IPS DF 6.9 (cell line): ENCODE data around the gene SCFD2.
"Not testable (repeated sequence)": the region's sequence is repeated elsewhere in the genome, so short reads cannot be mapped to it uniquely, and the experiment has no call there.

Experiments
- DNase-seq: peaks from one replicate; pipeline ENCODE4 v3.0.0-alpha.2; 2013; ENCODE audit warnings: low read depth, low spot score
- H3K27ac ChIP-seq: one replicate; pipeline ENCODE4 v1.5.1; 2013; ENCODE audit warnings: low read length, control low read depth
- H3K27me3 ChIP-seq: 2 replicates; pipeline ENCODE4 v1.6.1; 2013; ENCODE audit warnings: mild to moderate bottlenecking, low read length; ENCODE audit not compliant: control insufficient read depth, insufficient read depth
- H3K36me3 ChIP-seq: 2 replicates; pipeline ENCODE4 v1.6.1; 2013; ENCODE audit warnings: low read length; ENCODE audit not compliant: control insufficient read depth, insufficient read depth
- H3K4me1 ChIP-seq: 2 replicates; pipeline ENCODE4 v1.6.1; 2013; ENCODE audit warnings: low read length; ENCODE audit not compliant: control insufficient read depth, insufficient read depth
- H3K4me3 ChIP-seq: 2 replicates; pipeline ENCODE4 v1.5.1; 2013; ENCODE audit warnings: mild to moderate bottlenecking, low read length
- H3K9me3 ChIP-seq: 2 replicates; pipeline ENCODE4 v1.6.1; 2013; ENCODE audit warnings: low read length, inconsistent platforms; ENCODE audit not compliant: control insufficient read depth, insufficient read depth
- WGBS: extraction: QIAGEN DNeasy Blood & Tissue Kit; methylation state at CpG from one replicate; pipeline ENCODE4 v1.1.7; 2013; ENCODE audit warnings: mixed read lengths, missing lambda C conversion rate; ENCODE audit not compliant: insufficient read length, insufficient coverage; 5-methylcytosine and 5-hydroxymethylcytosine counted together

SCFD2 gene

DNA sequence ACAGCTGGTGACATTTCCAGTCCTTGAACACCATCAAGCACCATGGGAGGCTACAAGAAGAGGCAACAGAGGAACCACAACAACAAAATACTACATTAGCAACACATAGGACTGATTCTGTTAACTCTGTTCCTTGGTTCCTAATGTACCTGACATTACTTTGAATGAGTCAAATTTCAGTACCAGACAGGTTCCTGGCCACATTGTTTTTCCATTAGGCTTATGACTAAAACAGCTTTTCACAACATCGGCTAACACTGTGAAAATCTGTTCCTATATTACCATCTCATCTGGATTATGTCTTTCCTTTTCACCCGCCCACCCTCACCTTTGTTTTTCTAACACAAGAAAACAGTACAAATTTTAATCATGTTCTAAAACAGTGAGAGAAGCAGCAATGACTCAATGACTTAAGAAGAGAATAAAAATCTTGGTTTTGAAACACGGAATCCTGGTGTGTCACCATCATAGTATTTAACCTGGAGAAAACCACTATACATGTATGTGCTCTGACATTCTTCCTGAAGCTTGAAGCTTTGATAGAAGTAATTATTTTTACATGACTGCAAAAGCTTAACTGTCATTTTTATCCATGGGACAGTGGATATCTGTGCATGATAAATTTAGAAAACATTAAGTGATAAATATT lies 143.9 kb downstream of the SCFD2 start:
- Histone ChIP-seq H3K9me3 (no peaks in the 10 kb centered on the region; the same call in 1 of the 2 replicates), H3K36me3 (no peaks in the 10 kb centered on the region), H3K4me3 (no peak overlapping the region), H3K27me3 (peaks cover 1% of the 10 kb centered on the region; the same call in 1 of the 2 replicates), H3K27ac (no peak overlapping the region), H3K4me1 (no peaks in the 10 kb centered on the region)
- WGBS: no CpG with 5 or more reads among the region's 3 CpGs
- no peak for DNase-seq

GRCh38 chr4:53219148-53219547 lies 146.7 kb downstream of the SCFD2 start:
- H3K4me1 ChIP-seq, H3K36me3 ChIP-seq, H3K27me3 ChIP-seq, H3K27ac ChIP-seq, H3K4me3 ChIP-seq, DNase-seq, H3K9me3 ChIP-seq: not testable (repeated sequence)
- no CpG with 5 or more reads among the region's 16 CpGs for WGBS

GRCh38 chr4:53208753-53209152 lies 157.1 kb downstream of the SCFD2 start:
- no peaks in the 10 kb centered on the region for H3K27me3 ChIP-seq
- no CpG with 5 or more reads among the region's 3 CpGs for WGBS
- no peaks in the 10 kb centered on the region for H3K36me3 ChIP-seq
- H3K4me1 ChIP-seq: peaks cover 2% of the 10 kb centered on the region; the same call in 1 of the 2 replicates
- no peak for DNase-seq
- no peaks in the 10 kb centered on the region for H3K9me3 ChIP-seq
- no peak overlapping the region for H3K27ac ChIP-seq
- no peak overlapping the region for H3K4me3 ChIP-seq

GRCh38 chr4:53205970-53206369 lies 159.9 kb downstream of the SCFD2 start:
- no peak overlapping the region for H3K4me3 ChIP-seq
- no peaks in the 10 kb centered on the region for H3K27me3 ChIP-seq
- H3K4me1 ChIP-seq: peaks cover 2% of the 10 kb centered on the region; the same call in 1 of the 2 replicates
- no peak overlapping the region for H3K27ac ChIP-seq
- no peaks in the 10 kb centered on the region for H3K36me3 ChIP-seq
- no peaks in the 10 kb centered on the region for H3K9me3 ChIP-seq
- no peak for DNase-seq

DNA sequence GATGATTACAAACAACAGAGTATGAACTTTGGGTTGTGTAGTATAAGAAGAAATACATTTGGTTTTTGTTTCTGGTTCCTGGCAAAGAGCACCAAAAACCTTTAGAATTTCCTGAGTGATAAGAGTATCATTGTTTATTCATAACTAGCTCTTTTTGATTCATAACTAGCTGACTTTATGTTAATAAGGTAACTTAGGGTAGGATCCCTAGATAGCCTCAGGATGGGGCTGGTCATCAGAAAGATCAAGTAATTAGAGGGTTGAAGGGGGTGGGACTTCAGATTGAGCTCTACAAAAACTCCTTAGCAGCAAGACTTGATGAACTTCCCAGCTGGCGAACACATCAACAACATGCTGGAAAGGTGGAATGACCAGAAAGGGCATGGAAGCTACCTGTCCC lies 166.5 kb downstream of the SCFD2 start:
- no peak overlapping the region for H3K4me3 ChIP-seq
- H3K27me3 ChIP-seq: no peaks in the 10 kb centered on the region
- H3K4me1 ChIP-seq: no peaks in the 10 kb centered on the region
- H3K27ac ChIP-seq: no peak overlapping the region
- no CpG with 5 or more reads among the region's 1 CpG for WGBS
- H3K9me3 ChIP-seq: no peaks in the 10 kb centered on the region
- H3K36me3 ChIP-seq: no peaks in the 10 kb centered on the region
- DNase-seq: no peak

DNA sequence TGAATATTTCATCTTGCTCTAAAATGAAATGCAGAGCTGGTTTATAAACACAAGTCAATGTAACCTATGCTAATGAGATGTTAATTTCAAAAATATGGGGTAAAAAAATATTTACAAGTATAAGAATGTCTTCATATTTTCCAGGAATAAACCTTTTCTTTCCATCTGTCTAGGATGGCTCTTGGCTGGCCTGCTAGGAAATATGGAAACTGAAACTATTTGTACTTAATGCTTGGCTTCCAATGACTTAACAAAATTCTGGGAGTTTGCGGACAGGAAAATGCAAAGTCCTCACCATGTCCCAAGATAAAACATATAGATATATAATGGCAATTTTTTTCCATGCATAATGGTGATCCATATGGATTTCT lies 168.1 kb downstream of the SCFD2 start:
- no peaks in the 10 kb centered on the region for H3K4me1 ChIP-seq
- H3K27me3 ChIP-seq: no peaks in the 10 kb centered on the region
- no peak for DNase-seq
- H3K4me3 ChIP-seq: no peak overlapping the region
- no CpG with 5 or more reads among the region's 1 CpG for WGBS
- H3K9me3 ChIP-seq: no peaks in the 10 kb centered on the region
- no peaks in the 10 kb centered on the region for H3K36me3 ChIP-seq
- H3K27ac ChIP-seq: no peak overlapping the region

- H3K27ac ChIP-seq: no peak overlapping the region
- no peaks in the 10 kb centered on the region for H3K9me3 ChIP-seq
- H3K36me3 ChIP-seq: no peaks in the 10 kb centered on the region
- no peak overlapping the region for H3K4me3 ChIP-seq
- peak; percentile 31 for DNase-seq
- no CpG with 5 or more reads among the region's 4 CpGs for WGBS
- H3K4me1 ChIP-seq: no peaks in the 10 kb centered on the region
- H3K27me3 ChIP-seq: no peaks in the 10 kb centered on the region
Measured at GRCh38 chr4:53196882-53197771, 168.7 kb downstream of the SCFD2 start.

DNA sequence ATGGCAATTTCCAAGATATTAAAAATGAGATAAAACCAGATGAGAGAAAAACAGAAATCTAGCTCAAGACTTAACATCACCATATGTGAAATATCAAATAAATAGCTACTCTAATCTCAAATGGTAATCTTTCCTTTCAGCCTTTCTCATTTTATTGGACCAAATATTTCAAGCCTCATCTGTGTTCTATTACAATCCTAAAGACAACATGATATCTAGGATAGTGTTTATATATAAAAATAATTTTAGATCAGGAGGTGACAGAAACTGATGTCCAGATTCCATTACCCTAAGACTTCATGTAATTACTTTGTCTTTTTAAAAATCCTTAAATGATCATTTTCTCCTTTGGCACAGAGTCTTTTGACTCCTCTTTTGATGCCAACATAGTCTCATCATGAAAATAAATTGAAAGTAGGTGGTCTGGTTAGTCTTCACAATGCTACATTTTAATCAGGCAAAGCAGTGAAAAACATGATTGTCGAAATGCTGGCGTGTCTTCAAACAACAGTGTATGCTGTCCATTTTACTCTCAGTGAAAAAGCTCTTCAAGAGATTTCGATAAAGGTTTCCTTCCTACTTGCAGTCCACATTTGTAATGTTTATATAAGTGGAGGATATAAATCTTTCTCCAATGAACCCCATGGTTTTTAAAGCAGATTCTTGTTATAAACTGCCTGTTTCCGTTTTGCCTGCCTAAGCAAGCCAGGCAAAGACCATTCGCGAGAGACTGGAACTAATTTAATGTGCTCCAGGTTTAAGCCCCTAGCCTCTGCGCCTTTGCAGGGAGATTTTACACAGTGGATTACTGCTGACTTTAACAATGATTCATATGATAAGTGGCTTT lies 169.8 kb downstream of the SCFD2 start:
- Histone ChIP-seq H3K27ac (no peak overlapping the region), H3K4me1 (no peaks in the 10 kb centered on the region), H3K27me3 (no peaks in the 10 kb centered on the region), H3K4me3 (no peak overlapping the region), H3K9me3 (no peaks in the 10 kb centered on the region), H3K36me3 (no peaks in the 10 kb centered on the region)
- WGBS: no CpG with 5 or more reads among the region's 7 CpGs
- DNase-seq: no peak

DNA sequence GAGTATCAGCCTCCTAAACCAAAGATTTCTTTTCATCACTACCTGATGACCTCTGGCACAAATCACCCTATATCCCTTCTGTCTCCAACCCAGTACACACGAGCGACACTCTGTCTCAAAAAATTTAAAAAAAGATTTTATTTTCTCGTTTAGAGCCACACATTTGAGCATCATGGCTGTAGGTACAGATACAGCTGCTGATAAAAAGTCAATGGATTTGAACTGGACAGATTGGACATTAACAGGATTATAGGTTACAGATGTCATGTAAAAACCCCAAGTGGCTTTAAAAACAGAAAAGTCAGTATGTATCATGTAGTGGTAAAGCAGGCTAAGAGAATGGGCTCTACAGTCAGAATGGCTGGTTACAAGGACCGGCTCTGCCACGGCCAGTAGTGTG lies 171.1 kb downstream of the SCFD2 start:
- WGBS: no CpG with 5 or more reads among the region's 5 CpGs
- no peak overlapping the region for H3K4me3 ChIP-seq
- H3K27me3 ChIP-seq: no peaks in the 10 kb centered on the region
- no peaks in the 10 kb centered on the region for H3K9me3 ChIP-seq
- DNase-seq: no peak
- no peak overlapping the region for H3K27ac ChIP-seq
- H3K36me3 ChIP-seq: no peaks in the 10 kb centered on the region
- no peaks in the 10 kb centered on the region for H3K4me1 ChIP-seq

DNA sequence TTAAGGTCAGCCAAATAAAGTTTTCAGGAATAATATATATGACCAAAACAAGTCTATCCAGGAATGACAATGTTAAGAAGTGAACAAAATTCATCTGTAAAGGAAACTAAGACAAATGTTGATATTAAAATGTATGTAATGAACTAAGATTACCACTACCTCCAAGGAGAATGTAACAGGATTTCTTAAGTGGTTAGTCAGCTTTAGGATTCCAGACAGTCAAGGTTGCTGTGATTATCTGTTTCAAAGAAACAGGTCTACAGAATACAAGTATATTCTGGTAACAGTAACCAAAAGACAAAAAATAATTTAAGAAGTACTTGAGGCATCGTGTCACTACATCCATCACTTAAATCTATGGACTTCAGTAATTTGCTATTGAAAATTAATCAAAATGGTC lies 172.8 kb downstream of the SCFD2 start:
- Histone ChIP-seq H3K4me1 (no peaks in the 10 kb centered on the region), H3K27me3 (no peaks in the 10 kb centered on the region), H3K4me3 (no peak overlapping the region), H3K27ac (no peak overlapping the region), H3K36me3 (no peaks in the 10 kb centered on the region), H3K9me3 (no peaks in the 10 kb centered on the region)
- no peak for DNase-seq
- WGBS: no CpG with 5 or more reads among the region's 1 CpG
